ENCODE measurements around the gene HAS3.

DNA sequence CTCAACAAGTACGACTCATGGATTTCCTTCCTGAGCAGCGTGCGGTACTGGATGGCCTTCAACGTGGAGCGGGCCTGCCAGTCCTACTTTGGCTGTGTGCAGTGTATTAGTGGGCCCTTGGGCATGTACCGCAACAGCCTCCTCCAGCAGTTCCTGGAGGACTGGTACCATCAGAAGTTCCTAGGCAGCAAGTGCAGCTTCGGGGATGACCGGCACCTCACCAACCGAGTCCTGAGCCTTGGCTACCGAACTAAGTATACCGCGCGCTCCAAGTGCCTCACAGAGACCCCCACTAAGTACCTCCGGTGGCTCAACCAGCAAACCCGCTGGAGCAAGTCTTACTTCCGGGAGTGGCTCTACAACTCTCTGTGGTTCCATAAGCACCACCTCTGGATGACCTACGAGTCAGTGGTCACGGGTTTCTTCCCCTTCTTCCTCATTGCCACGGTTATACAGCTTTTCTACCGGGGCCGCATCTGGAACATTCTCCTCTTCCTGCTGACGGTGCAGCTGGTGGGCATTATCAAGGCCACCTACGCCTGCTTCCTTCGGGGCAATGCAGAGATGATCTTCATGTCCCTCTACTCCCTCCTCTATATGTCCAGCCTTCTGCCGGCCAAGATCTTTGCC, 9.0 kb downstream of the HAS3 start:
- TF ChIP-seq, protein P1, sequence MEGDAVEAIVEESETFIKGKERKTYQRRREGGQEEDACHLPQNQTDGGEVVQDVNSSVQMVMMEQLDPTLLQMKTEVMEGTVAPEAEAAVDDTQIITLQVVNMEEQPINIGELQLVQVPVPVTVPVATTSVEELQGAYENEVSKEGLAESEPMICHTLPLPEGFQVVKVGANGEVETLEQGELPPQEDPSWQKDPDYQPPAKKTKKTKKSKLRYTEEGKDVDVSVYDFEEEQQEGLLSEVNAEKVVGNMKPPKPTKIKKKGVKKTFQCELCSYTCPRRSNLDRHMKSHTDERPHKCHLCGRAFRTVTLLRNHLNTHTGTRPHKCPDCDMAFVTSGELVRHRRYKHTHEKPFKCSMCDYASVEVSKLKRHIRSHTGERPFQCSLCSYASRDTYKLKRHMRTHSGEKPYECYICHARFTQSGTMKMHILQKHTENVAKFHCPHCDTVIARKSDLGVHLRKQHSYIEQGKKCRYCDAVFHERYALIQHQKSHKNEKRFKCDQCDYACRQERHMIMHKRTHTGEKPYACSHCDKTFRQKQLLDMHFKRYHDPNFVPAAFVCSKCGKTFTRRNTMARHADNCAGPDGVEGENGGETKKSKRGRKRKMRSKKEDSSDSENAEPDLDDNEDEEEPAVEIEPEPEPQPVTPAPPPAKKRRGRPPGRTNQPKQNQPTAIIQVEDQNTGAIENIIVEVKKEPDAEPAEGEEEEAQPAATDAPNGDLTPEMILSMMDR (IDR thresholded peaks at IDR 0.05): no peak
- TF ChIP-seq POLR2A (IDR thresholded peaks at IDR 0.05): no peak
